ENCODE data around the gene ULK4. TPM values are rescaled to one million over a fixed set of nuclear protein-coding genes. Genes with fewer than 3 reads are reported as not detected.

The ULK4 gene
- total and polyA plus RNA-seq, 2 donors (not counting 1 experiment from before 2014, with no cell fraction given) = 9.1 to 9.7 TPM

GRCh38 chr3:41430391-41430790, 531.5 kb downstream of the ULK4 start:
- Histone ChIP-seq H3K4me3 (replicated peaks in 1 of 4; ENCODE audit: control extremely low read depth in 1 of 4, insufficient read depth in 1 of 4, low read depth in 3 of 4, low read length in 4 of 4) (no peak overlapping the region), H3K9me3 (ENCODE audit: control insufficient read depth, insufficient read depth, low read depth, low read length) (no peaks in the 10 kb centered on the region), H4K20me1 (ENCODE audit: control insufficient read depth, extremely low read depth, insufficient read depth, low read length) (no peaks in the 10 kb centered on the region), H3K27ac (ENCODE audit: insufficient read depth, low read length) (no peak overlapping the region), H2AFZ (ENCODE audit: low read length) (no peak overlapping the region), H3K4me1 (ENCODE audit: control insufficient read depth, extremely low read depth, insufficient read depth, low read length) (no peaks in the 10 kb centered on the region), H3K4me2 (ENCODE audit: extremely low read depth, insufficient read depth, low read length) (no peak overlapping the region), H3K79me2 (ENCODE audit: control insufficient read depth, insufficient read depth, low read length) (no peaks in the 10 kb centered on the region), H3K9ac (ENCODE audit: insufficient read depth, low read length) (no peak overlapping the region), H3K36me3 (ENCODE audit: control insufficient read depth, insufficient read depth, low read length) (no peaks in the 10 kb centered on the region), H3K27me3 (ENCODE audit: control insufficient read depth, insufficient read depth, low read length) (no peaks in the 10 kb centered on the region)
- TF ChIP-seq CTCF (conservative IDR thresholded peaks at IDR 0.05 in 1 of 2, IDR thresholded peaks at IDR 0.05 in 1 of 2; ENCODE audit: low read depth in 1 of 2, low read length in 2 of 2) (no peak), EZH2 (IDR thresholded peaks at IDR 0.05; ENCODE audit: low read length, missing control alignments) (no peak)
- DNase-seq (ENCODE audit: low read depth in 2 of 2) = no peak

DNA sequence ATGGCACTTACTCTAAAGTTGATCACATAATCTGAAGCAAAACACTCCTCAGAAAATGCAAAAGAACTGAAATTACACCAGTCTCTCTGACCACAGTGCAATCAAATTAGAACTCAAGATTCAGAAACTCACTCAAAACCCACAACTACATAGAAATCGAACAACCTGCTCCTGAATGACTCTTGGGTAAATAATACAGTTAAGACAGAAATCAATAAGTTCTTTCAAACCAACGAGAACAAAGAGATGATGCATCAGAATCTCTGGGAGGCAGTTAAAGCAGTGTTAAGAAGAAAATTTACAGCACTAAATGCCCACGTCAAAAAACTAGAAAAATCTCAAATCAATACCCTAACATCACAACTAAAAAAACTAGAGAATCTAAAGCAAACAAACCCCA, 535.4 kb downstream of the ULK4 start:
- Histone ChIP-seq H3K4me2 (ENCODE audit: extremely low read depth, insufficient read depth, low read length) (no peak overlapping the region), H2AFZ (ENCODE audit: low read length) (no peak overlapping the region), H3K4me1 (ENCODE audit: control insufficient read depth, extremely low read depth, insufficient read depth, low read length) (no peaks in the 10 kb centered on the region), H3K27me3 (ENCODE audit: control insufficient read depth, insufficient read depth, low read length) (no peaks in the 10 kb centered on the region), H3K9ac (ENCODE audit: insufficient read depth, low read length) (no peak overlapping the region), H3K27ac (ENCODE audit: insufficient read depth, low read length) (no peak overlapping the region), H3K9me3 (ENCODE audit: control insufficient read depth, insufficient read depth, low read depth, low read length) (no peaks in the 10 kb centered on the region), H3K79me2 (ENCODE audit: control insufficient read depth, insufficient read depth, low read length) (no peaks in the 10 kb centered on the region), H4K20me1 (ENCODE audit: control insufficient read depth, extremely low read depth, insufficient read depth, low read length) (no peaks in the 10 kb centered on the region), H3K4me3 (replicated peaks in 1 of 4; ENCODE audit: control extremely low read depth in 1 of 4, insufficient read depth in 1 of 4, low read depth in 3 of 4, low read length in 4 of 4) (no peak overlapping the region), H3K36me3 (ENCODE audit: control insufficient read depth, insufficient read depth, low read length) (no peaks in the 10 kb centered on the region)
- no peak for DNase-seq (ENCODE audit: low read depth in 2 of 2)
- TF ChIP-seq CTCF (conservative IDR thresholded peaks at IDR 0.05 in 1 of 2, IDR thresholded peaks at IDR 0.05 in 1 of 2; ENCODE audit: low read depth in 1 of 2, low read length in 2 of 2) (no peak), EZH2 (IDR thresholded peaks at IDR 0.05; ENCODE audit: low read length, missing control alignments) (no peak)

DNA sequence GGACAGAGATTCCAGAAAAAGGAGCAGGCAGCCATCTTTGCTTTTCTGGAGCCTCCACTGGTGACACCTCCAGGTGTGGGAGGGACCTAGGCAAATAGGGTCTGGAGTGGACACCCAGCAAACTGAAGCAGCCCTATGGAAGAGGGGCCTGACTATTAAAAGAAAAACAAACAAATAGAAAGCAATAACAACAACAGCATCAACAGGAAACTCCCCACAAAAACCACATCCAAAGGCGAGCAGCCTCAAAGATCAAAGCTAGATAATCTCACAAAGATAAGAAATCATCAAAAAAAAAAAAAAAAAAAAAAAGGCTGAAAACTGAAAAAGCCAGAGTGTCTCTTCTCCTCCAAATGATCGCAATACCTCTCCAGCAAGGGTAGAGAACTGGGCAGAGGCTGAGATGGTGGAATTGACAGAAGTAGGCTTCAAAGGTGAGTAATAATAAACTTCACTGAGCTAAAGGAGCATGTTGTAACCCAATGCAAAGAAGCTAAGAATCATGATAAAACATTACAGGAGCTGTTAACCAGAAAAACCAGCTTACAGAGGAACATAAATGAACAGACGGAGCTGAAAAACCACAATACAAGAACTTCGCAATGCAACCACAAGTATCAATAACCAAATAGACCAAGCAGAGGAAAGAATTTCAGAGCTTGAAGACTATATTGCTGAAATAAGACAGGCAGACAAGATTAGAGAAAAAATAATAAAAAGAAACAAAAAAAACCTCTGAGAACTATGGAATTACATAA, 537.2 kb downstream of the ULK4 start:
- TF ChIP-seq CTCF (conservative IDR thresholded peaks at IDR 0.05 in 1 of 2, IDR thresholded peaks at IDR 0.05 in 1 of 2; ENCODE audit: low read depth in 1 of 2, low read length in 2 of 2) (no peak), EZH2 (IDR thresholded peaks at IDR 0.05; ENCODE audit: low read length, missing control alignments) (no peak)
- Histone ChIP-seq H2AFZ (ENCODE audit: low read length) (no peak overlapping the region), H3K36me3 (ENCODE audit: control insufficient read depth, insufficient read depth, low read length) (no peaks in the 10 kb centered on the region), H4K20me1 (ENCODE audit: control insufficient read depth, extremely low read depth, insufficient read depth, low read length) (no peaks in the 10 kb centered on the region), H3K79me2 (ENCODE audit: control insufficient read depth, insufficient read depth, low read length) (no peaks in the 10 kb centered on the region), H3K4me2 (ENCODE audit: extremely low read depth, insufficient read depth, low read length) (no peak overlapping the region), H3K9ac (ENCODE audit: insufficient read depth, low read length) (no peak overlapping the region), H3K27ac (ENCODE audit: insufficient read depth, low read length) (no peak overlapping the region), H3K4me1 (ENCODE audit: control insufficient read depth, extremely low read depth, insufficient read depth, low read length) (no peaks in the 10 kb centered on the region), H3K9me3 (ENCODE audit: control insufficient read depth, insufficient read depth, low read depth, low read length) (no peaks in the 10 kb centered on the region), H3K27me3 (ENCODE audit: control insufficient read depth, insufficient read depth, low read length) (no peaks in the 10 kb centered on the region), H3K4me3 (replicated peaks in 1 of 4; ENCODE audit: control extremely low read depth in 1 of 4, insufficient read depth in 1 of 4, low read depth in 3 of 4, low read length in 4 of 4) (no peak overlapping the region)
- no peak for DNase-seq (ENCODE audit: low read depth in 2 of 2)
